Measurements from ENCODE around the gene PHAX. TPM values are rescaled to one million over a fixed set of nuclear protein-coding genes. Genes with fewer than 3 reads are reported as not detected.
A peak's percentile ranks its signal among the peaks of the same experiment; 100 is the strongest.
"Not testable (repeated sequence)": the region's sequence is repeated elsewhere in the genome, so short reads cannot be mapped to it uniquely, and the experiment has no call there.

The PHAX gene
- total RNA-seq, 1 donor from 2014 or later: 46.6 TPM

DNA sequence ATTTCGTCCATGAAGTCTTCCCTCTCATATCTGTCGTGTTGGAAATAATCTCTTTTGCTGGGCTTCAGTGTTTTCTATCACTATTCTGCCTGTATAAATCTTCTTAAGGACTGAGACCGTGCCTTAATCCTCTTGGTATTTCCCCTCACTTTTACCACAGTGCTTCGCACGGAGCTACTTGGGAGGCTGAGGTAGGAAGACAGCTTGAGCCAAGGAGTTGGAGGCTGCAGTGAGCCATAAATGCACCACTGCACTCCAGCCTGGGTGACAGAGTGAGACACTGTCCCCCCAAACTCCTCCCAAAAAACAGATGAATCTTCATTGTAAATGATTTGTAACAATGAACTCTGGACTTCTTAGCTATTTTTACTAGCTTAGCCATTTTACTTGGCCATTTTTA is 57.8 kb downstream of the PHAX start:
- DNase-seq: no peak

DNA sequence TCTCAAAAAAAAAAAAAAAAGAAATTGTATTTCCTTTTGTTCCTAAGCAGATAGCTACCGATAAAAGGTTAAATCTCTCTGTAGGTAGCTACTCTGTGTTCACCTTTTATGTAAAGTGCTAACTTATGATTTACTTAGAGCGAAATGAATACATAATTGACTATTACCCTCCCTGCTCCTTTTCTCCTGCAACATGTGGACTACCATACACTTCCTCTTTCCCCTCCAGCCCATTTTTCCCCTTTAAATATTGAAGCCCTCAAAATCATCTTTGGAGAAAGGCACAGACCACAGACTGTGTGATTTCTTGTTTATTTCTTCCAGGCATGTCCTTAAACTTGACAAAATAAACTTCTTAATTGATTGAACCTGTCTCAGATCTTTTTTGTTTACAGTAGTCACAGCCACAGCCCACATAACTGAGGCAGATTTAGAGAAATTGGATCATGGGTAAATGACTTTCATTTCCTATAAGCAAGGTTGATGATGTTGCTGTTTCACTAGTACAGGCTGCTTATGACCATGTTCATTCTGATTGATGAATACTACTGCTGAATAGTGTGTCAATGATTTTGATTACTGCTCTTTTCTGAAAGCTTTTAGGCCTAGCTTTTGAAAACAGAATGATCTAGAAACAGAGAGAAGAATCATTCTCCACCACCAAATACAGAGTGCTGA is 59.2 kb downstream of the PHAX start:
- DNase-seq: no peak

DNA sequence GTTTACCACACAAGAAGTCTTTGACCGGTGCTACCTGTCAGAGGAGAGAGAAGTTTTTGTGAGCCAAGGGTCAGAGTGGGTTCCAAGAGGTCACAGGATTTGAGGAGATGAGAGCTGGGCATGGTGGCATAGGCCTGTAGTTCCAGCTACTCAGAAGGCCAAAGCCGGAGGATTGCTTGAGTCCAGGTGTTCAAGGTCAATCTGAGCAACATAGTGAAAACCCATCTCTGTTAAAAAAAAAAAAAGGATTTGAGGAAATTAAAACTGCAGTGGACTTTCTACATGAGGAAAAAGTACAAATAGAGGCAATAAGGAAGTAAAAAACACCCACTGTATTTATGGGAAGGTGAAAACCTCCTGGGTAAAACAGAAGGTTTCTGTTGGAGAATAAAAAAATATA is 63.8 kb downstream of the PHAX start:
- no peak for DNase-seq

- DNase-seq: not testable (repeated sequence)
Measured at GRCh38 chr5:126670109-126670508, 69.4 kb downstream of the PHAX start.

GRCh38 chr5:126671681-126672080 is 70.9 kb downstream of the PHAX start:
- not testable (repeated sequence) for DNase-seq

DNA sequence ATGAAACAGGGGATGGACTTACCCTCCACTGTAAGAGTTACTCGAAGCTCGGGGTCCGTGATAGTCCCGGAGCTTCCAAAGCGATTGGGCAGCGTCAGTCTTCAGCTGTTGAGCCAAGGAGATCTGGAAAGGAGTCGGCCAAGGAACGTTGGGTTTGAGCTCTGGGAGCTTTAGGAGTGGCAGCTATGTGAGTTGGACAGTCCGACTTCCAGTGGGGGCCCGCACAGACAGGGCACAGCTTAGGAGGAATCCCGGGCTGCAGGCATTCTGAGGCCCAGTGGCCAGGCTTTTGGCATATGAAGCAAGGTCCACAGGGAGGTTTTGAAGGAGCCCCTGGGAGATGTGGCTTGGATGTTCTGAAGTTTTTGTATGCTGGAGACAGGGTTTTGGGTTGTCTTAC is 72.7 kb downstream of the PHAX start:
- DNase-seq: no peak

DNA sequence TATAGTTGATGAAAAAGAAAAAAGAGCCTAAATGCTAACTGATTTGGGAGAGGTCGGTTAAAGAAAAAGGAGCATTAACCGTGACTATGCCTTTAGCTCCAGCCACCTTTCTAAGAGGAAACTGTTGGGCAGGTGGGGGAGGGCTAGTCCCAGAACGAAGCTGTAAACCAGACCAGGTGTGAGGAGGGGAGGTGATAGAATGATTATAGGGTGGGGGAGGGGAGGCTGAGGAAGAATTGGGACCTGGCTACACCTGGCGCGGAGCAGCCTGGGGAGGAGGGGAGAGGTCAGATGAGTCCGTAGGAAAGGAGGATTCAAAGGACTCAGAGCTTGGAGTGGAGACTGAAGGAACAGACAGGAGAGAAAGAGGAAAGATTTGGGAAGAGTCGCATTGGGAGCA is 73.4 kb downstream of the PHAX start:
- no peak for DNase-seq

DNA sequence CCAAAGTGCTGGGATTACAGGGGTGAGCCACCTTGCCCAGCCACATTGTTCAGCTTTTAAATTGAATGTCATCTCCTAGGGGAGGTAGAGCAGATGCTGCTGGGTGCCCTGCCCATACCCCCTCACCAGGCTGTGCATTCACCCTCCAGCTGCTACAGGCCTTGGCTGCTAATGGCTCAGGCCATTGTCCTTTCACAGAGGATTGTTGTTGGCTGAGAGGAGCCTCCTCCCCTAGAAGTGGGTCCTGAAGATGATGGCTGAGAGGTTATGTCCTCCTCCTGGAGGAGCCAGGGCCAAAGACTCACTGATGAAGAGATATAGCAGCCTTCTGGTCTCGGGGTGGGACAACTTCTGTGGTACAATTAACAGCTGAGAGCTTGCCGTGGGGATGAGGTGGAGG is 74.6 kb downstream of the PHAX start:
- DNase-seq: no peak

GRCh38 chr5:126676195-126676624 is 75.5 kb downstream of the PHAX start:
- peak; percentile 43 for DNase-seq

Small RNA genes lying within 50 kb of the gene (small RNA-seq; reads per million reads assigned to genes)
- gene BOLA3P3 (ENCODE audit: low replicate concordance) (not detected), gene RNU6-290P (ENCODE audit: low replicate concordance) (not detected)

Other genes starting within 250 kb of the PHAX start
- gene GRAMD2B, start 177.5 kb upstream of the PHAX start, total RNA-seq: 26.2 TPM
- gene ALDH7A1, start 5.7 kb upstream of the PHAX start, total RNA-seq: 54.3 TPM
- 37.5 TPM for gene LMNB1, start 176.2 kb downstream of the PHAX start, total RNA-seq